Measurements from ENCODE around the gene KLHL6.

Gene KLHL6

GRCh38 chr3:183460081-183461055 lies 95.1 kb downstream of the KLHL6 start:
- no peak for DNase-seq
- H3K27ac Mint-ChIP-seq = no peak overlapping the region
- no peaks in the 10 kb centered on the region for H3K27me3 Mint-ChIP-seq (ENCODE audit: low read depth, poor library complexity)
- no peak for TF ChIP-seq CTCF (IDR thresholded peaks at IDR 0.05)
- H3K36me3 Mint-ChIP-seq (ENCODE audit: low read depth) = peaks cover 17% of the 10 kb centered on the region
- H3K9me3 Mint-ChIP-seq = peaks cover 17% of the 10 kb centered on the region
- no peak overlapping the region for H3K4me3 Mint-ChIP-seq
- H3K4me1 Mint-ChIP-seq = no peaks in the 10 kb centered on the region

- TF ChIP-seq CTCF (IDR thresholded peaks at IDR 0.05) = no peak
- Mint-ChIP-seq H3K4me1 (peaks cover 7% of the 10 kb centered on the region), H3K27ac (peak overlapping the region; percentile 9), H3K9me3 (peaks cover 7% of the 10 kb centered on the region), H3K36me3 (ENCODE audit: low read depth) (peaks cover 48% of the 10 kb centered on the region), H3K27me3 (ENCODE audit: low read depth, poor library complexity) (no peaks in the 10 kb centered on the region), H3K4me3 (no peak overlapping the region)
- no peak for DNase-seq
Observed at GRCh38 chr3:183455089-183455488, 100.4 kb downstream of the KLHL6 start.

DNA sequence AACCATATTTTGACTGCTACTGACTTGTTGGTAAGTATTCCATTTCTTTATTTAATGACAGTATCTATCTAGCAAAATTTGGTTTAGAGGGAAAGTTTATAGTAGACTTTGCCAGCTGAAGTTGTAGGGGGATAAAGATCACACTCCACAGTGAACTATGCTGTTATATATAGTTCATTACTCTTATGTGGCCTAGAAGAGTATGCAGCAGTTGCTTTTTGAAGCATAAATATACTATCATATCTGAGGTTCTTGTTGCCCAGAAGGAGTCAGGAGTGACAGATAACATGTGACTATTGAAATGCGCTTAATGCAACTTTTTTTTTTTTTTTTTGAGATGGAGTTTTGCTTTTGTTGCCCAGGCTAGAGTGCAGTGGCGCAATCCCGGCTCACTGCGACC lies 101.4 kb downstream of the KLHL6 start:
- TF ChIP-seq CTCF (IDR thresholded peaks at IDR 0.05) = no peak
- H3K4me1 Mint-ChIP-seq = peaks cover 17% of the 10 kb centered on the region
- no peak for DNase-seq

DNA sequence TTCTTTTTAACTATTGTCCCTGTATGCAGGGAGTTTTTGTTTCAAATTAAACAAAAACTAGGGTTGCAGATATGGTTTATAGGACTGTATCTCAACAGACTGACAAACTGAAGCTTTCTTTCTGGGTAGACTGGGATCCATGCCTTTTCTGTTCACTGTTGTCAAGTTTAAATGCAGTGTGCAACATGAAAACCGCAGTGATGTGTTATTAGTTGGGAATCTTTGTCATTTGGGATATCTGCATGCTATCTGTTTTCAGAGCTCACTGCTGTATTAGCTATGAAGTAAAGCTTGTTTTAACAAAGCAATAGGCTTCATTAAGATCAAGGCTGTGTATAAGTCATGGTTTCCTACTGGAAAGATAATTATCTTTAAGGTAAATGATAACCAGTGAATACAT lies 105.7 kb downstream of the KLHL6 start:
- peaks cover 25% of the 10 kb centered on the region for H3K36me3 Mint-ChIP-seq (ENCODE audit: low read depth)
- no peak for TF ChIP-seq CTCF (IDR thresholded peaks at IDR 0.05)
- H3K27me3 Mint-ChIP-seq (ENCODE audit: low read depth, poor library complexity) = peaks cover 5% of the 10 kb centered on the region
- H3K27ac Mint-ChIP-seq = no peak overlapping the region
- H3K4me3 Mint-ChIP-seq = peak overlapping the region; percentile 63
- DNase-seq = no peak
- peaks cover 30% of the 10 kb centered on the region for H3K4me1 Mint-ChIP-seq
- peaks cover 4% of the 10 kb centered on the region for H3K9me3 Mint-ChIP-seq

More for the DNA sequence above, 101.4 kb downstream of the KLHL6 start:
- no peaks in the 10 kb centered on the region for H3K9me3 Mint-ChIP-seq
- H3K36me3 Mint-ChIP-seq (ENCODE audit: low read depth) = peaks cover 48% of the 10 kb centered on the region
- no peaks in the 10 kb centered on the region for H3K27me3 Mint-ChIP-seq (ENCODE audit: low read depth, poor library complexity)
- H3K4me3 Mint-ChIP-seq = no peak overlapping the region
- H3K27ac Mint-ChIP-seq = no peak overlapping the region

DNA sequence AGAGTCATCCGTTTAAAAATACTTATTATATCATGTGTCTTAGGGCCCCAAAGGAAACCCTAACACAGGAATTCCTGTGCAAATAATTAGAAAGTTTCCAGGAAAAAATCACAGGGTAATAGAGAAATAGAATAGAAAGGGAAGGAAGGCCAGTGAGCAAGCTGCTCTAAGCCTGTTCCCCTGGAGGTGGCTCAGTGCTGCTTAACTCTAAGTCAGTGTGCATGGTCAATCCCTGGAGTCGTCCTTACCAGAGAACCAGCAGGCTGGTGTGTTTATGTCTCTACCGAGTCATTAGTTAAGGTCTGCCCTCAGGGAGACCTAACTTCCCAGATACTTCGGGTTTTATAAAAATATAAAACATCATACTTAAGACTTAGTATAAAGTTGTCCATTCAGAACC lies 106.1 kb downstream of the KLHL6 start:
- Mint-ChIP-seq H3K36me3 (ENCODE audit: low read depth) (peaks cover 24% of the 10 kb centered on the region), H3K9me3 (peaks cover 8% of the 10 kb centered on the region), H3K27ac (no peak overlapping the region), H3K4me3 (peak overlapping the region; percentile 90), H3K27me3 (ENCODE audit: low read depth, poor library complexity) (peaks cover 5% of the 10 kb centered on the region), H3K4me1 (peaks cover 29% of the 10 kb centered on the region)
- DNase-seq = no peak
- TF ChIP-seq CTCF (IDR thresholded peaks at IDR 0.05) = no peak
